Body of pancreas (tissue), 4 donors: ENCODE measurements around the gene GLI3. TPM values are rescaled to one million over a fixed set of nuclear protein-coding genes. Genes with fewer than 3 reads are reported as not detected.

ENCODE experiments used
- ATAC-seq: fragments of 150-250 bp; one replicate; pipeline ENCODE4 v1.9.1; 2016
- DNase-seq, 4 donors: peaks; one replicate each; pipeline ENCODE4 v3.0.0-alpha.2; 2019
- H3K27ac ChIP-seq, 4 donors: fragments of 200-600 bp; sonication (generic); 1 replicate in 3 of 4; 2 replicates in 1 of 4; pipeline versions ENCODE4 v1.5.1 to v1.6.1; 2016 to 2019; ENCODE audit warnings: mild to moderate bottlenecking in 1 of 4, mixed read lengths in 1 of 4, moderate library complexity in 1 of 4
- H3K27me3 ChIP-seq, 2 donors: fragments of 200-600 bp; sonication (generic); one replicate each; pipeline ENCODE4 v1.6.0; 2016; ENCODE audit warnings: mild to moderate bottlenecking in 1 of 2
- H3K36me3 ChIP-seq, 2 donors: fragments of 200-600 bp; sonication (generic); replicated peaks in 1 of 2; 2 replicates each; pipeline ENCODE4 v1.5.1; 2016; ENCODE audit warnings: low read depth in 2 of 2; ENCODE audit not compliant: insufficient read depth in 1 of 2
- H3K4me1 ChIP-seq: fragments of 200-600 bp; sonication (generic); one replicate; pipeline ENCODE4 v1.6.0; 2016
- H3K4me3 ChIP-seq, 2 donors: fragments of 200-600 bp; sonication (generic); 1 replicate in 1 of 2; 2 replicates in 1 of 2; pipeline ENCODE4 v1.5.1; 2016 to 2019
- H3K9me3 ChIP-seq, 3 donors: fragments of 200-600 bp; sonication (generic); 1 replicate in 2 of 3; 2 replicates in 1 of 3; pipeline ENCODE4 v1.5.1; 2016
- CTCF ChIP-seq, 7 experiments: fragments of 450-650 bp in 4 of 7; fragments of 200-600 bp in 3 of 7; sonication (generic) in 3 of 7; IDR thresholded peaks; one replicate each; pipeline ENCODE4 v1.5.1; 2016 to 2019; ENCODE audit warnings: antibody characterized with exemption in 7 of 7
- POLR2A ChIP-seq, 3 donors: fragments of 450-650 bp; IDR thresholded peaks; one replicate each; pipeline ENCODE4 v1.6.1; 2016; ENCODE audit warnings: antibody characterized with exemption in 3 of 3, mild to moderate bottlenecking in 2 of 3
- WGBS, 2 donors: methylation state at CpG; one replicate each; pipeline ENCODE4 v1.1.5; 2017; 5-methylcytosine and 5-hydroxymethylcytosine counted together
- intact Hi-C: fragments of 100-400 bp; cut with DNase I; formaldehyde crosslinking; loops from one replicate; pipeline ENCODE4 v1.15.1; 2023
- total RNA-seq, 2 donors: library from RNA; depleted of rRNA; stranded (reverse); fragments of >200 nt; gene quantifications; one replicate each; pipeline ENCODE4 v1.1.0, GENCODE V29; 2016

Gene GLI3
- total RNA-seq, 2 donors from 2014 or later: 1.0 to 2.0 TPM

GRCh38 chr7:42152329-42153205 is 84.4 kb downstream of the GLI3 start:
- TF ChIP-seq CTCF (IDR thresholded peaks at IDR 0.05) (no peak), POLR2A (IDR thresholded peaks at IDR 0.05) (no peak)
- Histone ChIP-seq H3K4me1 (no peaks in the 10 kb centered on the region), H3K9me3 (no peaks in the 10 kb centered on the region), H3K27ac (no peak overlapping the region), H3K4me3 (no peak overlapping the region), H3K36me3 (no peaks in the 10 kb centered on the region), H3K27me3 (no peaks in the 10 kb centered on the region)
- intact Hi-C loops: no loop called here
- 29 to 40% methylated on average over 11 of the region's 11 CpGs for WGBS, 2 donors
- ATAC-seq (no peak), DNase-seq (no peak)

- H3K9me3 ChIP-seq: no peaks in the 10 kb centered on the region
- ATAC-seq (no peak), DNase-seq (peak in 1 of 4 donors; percentile 16)
- intact Hi-C loops: no loop called here
- no peaks in the 10 kb centered on the region for H3K36me3 ChIP-seq
- no peak overlapping the region for H3K27ac ChIP-seq
- H3K4me3 ChIP-seq: no peak overlapping the region
- TF ChIP-seq CTCF (IDR thresholded peaks at IDR 0.05) (no peak), POLR2A (IDR thresholded peaks at IDR 0.05) (no peak)
- no peaks in the 10 kb centered on the region for H3K4me1 ChIP-seq
- WGBS, 2 donors: 37 to 48% methylated on average over 7 of the region's 7 CpGs
- no peaks in the 10 kb centered on the region for H3K27me3 ChIP-seq
Measured at GRCh38 chr7:42151309-42151708, 85.7 kb downstream of the GLI3 start.

GRCh38 chr7:42145539-42145938 is 91.5 kb downstream of the GLI3 start:
- ATAC-seq (no peak), DNase-seq (no peak)
- H3K9me3 ChIP-seq: no peaks in the 10 kb centered on the region
- no peaks in the 10 kb centered on the region for H3K27me3 ChIP-seq
- no peak overlapping the region for H3K27ac ChIP-seq
- no peaks in the 10 kb centered on the region for H3K36me3 ChIP-seq
- H3K4me3 ChIP-seq: no peak overlapping the region
- H3K4me1 ChIP-seq: no peaks in the 10 kb centered on the region
- TF ChIP-seq CTCF (IDR thresholded peaks at IDR 0.05) (no peak), POLR2A (IDR thresholded peaks at IDR 0.05) (no peak)
- intact Hi-C loops: no loop called here

GRCh38 chr7:42144604-42145003 is 92.4 kb downstream of the GLI3 start:
- no peaks in the 10 kb centered on the region for H3K4me1 ChIP-seq
- intact Hi-C loops: no loop called here
- ATAC-seq: no peak

More at GRCh38 chr7:42144604-42145003, 92.4 kb downstream of the GLI3 start:
- Histone ChIP-seq H3K36me3 (no peaks in the 10 kb centered on the region), H3K9me3 (no peaks in the 10 kb centered on the region), H3K27ac (no peak overlapping the region), H3K27me3 (no peaks in the 10 kb centered on the region), H3K4me3 (no peak overlapping the region)
- DNase-seq: no peak
- WGBS, 2 donors: 60 to 67% methylated on average over 4 of the region's 4 CpGs
- no peak for TF ChIP-seq POLR2A (IDR thresholded peaks at IDR 0.05)
- no peak for TF ChIP-seq CTCF (IDR thresholded peaks at IDR 0.05)
